Fibroblast of lung (primary cell): ENCODE data around the gene ZNF33B.

Source experiments
- CTCF ChIP-seq, 2 donors: IDR thresholded peaks in 1 of 2; conservative IDR thresholded peaks in 1 of 2; 1 replicate in 1 of 2; 2 replicates in 1 of 2; pipeline ENCODE4 v1.5.1; 2011 to 2012; ENCODE audit warnings: low read length in 2 of 2, control low read depth in 1 of 2, inconsistent platforms in 1 of 2, low read depth in 1 of 2, mild to moderate bottlenecking in 1 of 2
- EZH2 ChIP-seq: IDR thresholded peaks from 2 replicates; pipeline ENCODE4 v1.5.1; 2012; ENCODE audit warnings: low read length, control low read depth, mild to moderate bottlenecking; ENCODE audit errors: missing control alignments

DNA sequence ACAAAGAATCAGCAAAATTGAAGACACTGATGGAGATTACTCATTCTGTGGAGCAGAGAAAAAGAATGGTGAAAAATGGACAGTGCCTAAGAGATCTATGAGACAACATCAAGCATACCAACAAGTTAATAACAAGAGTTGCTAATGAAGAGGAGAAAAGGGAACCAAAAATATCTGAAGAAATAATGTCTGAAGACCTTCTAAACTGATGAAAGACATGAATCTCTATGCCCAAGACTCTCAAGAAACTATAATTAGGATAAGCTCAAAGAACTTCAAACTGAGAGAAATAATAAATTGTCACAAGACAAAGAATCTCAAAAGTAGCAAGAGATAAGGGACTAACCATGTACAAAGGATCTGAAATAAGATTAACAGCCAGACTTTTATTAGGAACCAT, 93.4 kb downstream of the ZNF33B start:
- TF ChIP-seq CTCF (conservative IDR thresholded peaks at IDR 0.05 in 1 of 2, IDR thresholded peaks at IDR 0.05 in 1 of 2; ENCODE audit: low read depth in 1 of 2, low read length in 2 of 2) (no peak), EZH2 (no peak)
